A673 (cell line): ENCODE data around the gene DMKN. TPM values are rescaled to one million over a fixed set of nuclear protein-coding genes. Genes with fewer than 3 reads are reported as not detected.
"Not testable (repeated sequence)": the region's sequence is repeated elsewhere in the genome, so short reads cannot be mapped to it uniquely, and the experiment has no call there.

ENCODE experiments used
- BruUV-seq: library from RNA; stranded (reverse); fragments of 400-500 nt; replicated peaks from 2 replicates; lab custom pipeline; 2021; lab: Mats Ljungman, UMichigan
- CTCF ChIA-PET: fragments of 300-600 bp; sonication (Branson Sonifier 250); formaldehyde crosslinking; loops from one replicate; lab custom pipeline; 2022; ENCODE audit warnings: antibody characterized with exemption; lab: Charles Lee
- POLR2A ChIA-PET: fragments of 300-600 bp; sonication (Branson Sonifier 250); formaldehyde crosslinking; loops from one replicate; lab custom pipeline; 2022; ENCODE audit warnings: antibody characterized with exemption; ENCODE audit not compliant: low non-redundant PET; lab: Charles Lee
- DNase-seq: peaks from one replicate; pipeline ENCODE4 v3.0.0-alpha.2; 2015; ENCODE audit warnings: low spot score
- H3K27ac ChIP-seq: fragments of 200-600 bp; sonication (generic); 2 replicates; pipeline ENCODE4 v1.5.1; 2016; ENCODE audit warnings: mixed run types, low read depth, mild to moderate bottlenecking, mixed read lengths, antibody characterized with exemption, low read length; ENCODE audit not compliant: poor library complexity, severe bottlenecking
- H3K27me3 ChIP-seq: fragments of 200-600 bp; sonication (generic); replicated peaks from 2 replicates; pipeline ENCODE4 v1.6.1; 2017; ENCODE audit warnings: mixed run types, low read depth, mild to moderate bottlenecking, mixed read lengths, antibody characterized with exemption, low read length; ENCODE audit not compliant: insufficient read depth, poor library complexity
- H3K36me3 ChIP-seq: fragments of 200-600 bp; sonication (generic); 2 replicates; pipeline ENCODE4 v1.6.1; 2016; ENCODE audit warnings: mixed run types, mild to moderate bottlenecking, mixed read lengths, antibody characterized with exemption, low read length; ENCODE audit not compliant: insufficient read depth, poor library complexity, severe bottlenecking
- H3K4me1 ChIP-seq: fragments of 200-600 bp; sonication (generic); 2 replicates; pipeline ENCODE4 v1.6.1; 2017; ENCODE audit warnings: mixed run types, mild to moderate bottlenecking, mixed read lengths, antibody characterized with exemption, low read length; ENCODE audit not compliant: insufficient read depth, poor library complexity, severe bottlenecking
- H3K4me3 ChIP-seq: fragments of 200-600 bp; sonication (generic); 2 replicates; pipeline ENCODE4 v1.5.1; 2016; ENCODE audit warnings: low read depth, mixed run types, mild to moderate bottlenecking, mixed read lengths, low read length; ENCODE audit not compliant: poor library complexity, severe bottlenecking
- H3K9me3 ChIP-seq: fragments of 200-600 bp; sonication (generic); 2 replicates; pipeline ENCODE4 v1.6.1; 2016; ENCODE audit warnings: mixed run types, low read depth, mild to moderate bottlenecking, mixed read lengths, antibody characterized with exemption, low read length; ENCODE audit not compliant: poor library complexity, severe bottlenecking
- EZH2 ChIP-seq: fragments of 200-600 bp; sonication (generic); IDR thresholded peaks from 2 replicates; pipeline ENCODE4 v1.6.1; 2017; ENCODE audit warnings: borderline replicate concordance, low read depth, mild to moderate bottlenecking, mixed read lengths, antibody characterized with exemption, low read length; ENCODE audit not compliant: poor library complexity, severe bottlenecking
- intact Hi-C: fragments of 100-400 bp; cut with micrococcal nuclease; formaldehyde crosslinking; loops from one replicate; pipeline ENCODE4 v1.10.0; 2022; ENCODE audit not compliant: unreplicated experiment
- total RNA-seq: library from RNA; stranded (reverse); gene quantifications from 2 replicates; pipeline ENCODE4 v1.2.3, GENCODE V29; 2021
- TF ChIP-seq, protein P1 (sequence below): fragments of 300-800, 200-600 bp; sonication (generic); conservative IDR thresholded peaks from 2 replicates; pipeline ENCODE4 v1.5.1; 2017; ENCODE audit warnings: low read depth, mild to moderate bottlenecking, antibody characterized with exemption, low read length, moderate library complexity, mixed read lengths

Gene DMKN
- total RNA-seq, 1 experiment from 2014 or later, result not detected

DNA sequence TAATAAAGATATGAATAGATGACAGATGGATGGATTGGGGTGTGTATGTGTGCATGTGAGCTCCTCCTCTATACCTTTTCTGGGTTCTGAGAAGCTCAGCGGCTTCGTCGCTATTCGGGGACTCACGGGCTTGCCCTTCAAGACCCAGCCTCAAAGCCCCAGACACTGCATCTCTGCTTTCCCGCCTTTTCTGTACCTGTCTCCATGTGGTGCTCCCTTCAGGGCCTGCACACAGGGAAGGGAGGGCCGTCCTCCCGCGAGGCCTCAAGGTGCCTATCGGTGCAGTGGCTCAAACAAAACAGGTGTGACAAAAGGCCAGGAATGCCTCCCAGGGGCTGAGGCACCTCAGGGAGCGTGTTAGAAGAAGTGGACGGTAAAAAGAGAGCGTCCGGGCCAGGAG lies 39.3 kb downstream of the DMKN start:
- no TSS peak for BruUV-seq
- no peak for TF ChIP-seq EZH2
- TF ChIP-seq, protein P1, sequence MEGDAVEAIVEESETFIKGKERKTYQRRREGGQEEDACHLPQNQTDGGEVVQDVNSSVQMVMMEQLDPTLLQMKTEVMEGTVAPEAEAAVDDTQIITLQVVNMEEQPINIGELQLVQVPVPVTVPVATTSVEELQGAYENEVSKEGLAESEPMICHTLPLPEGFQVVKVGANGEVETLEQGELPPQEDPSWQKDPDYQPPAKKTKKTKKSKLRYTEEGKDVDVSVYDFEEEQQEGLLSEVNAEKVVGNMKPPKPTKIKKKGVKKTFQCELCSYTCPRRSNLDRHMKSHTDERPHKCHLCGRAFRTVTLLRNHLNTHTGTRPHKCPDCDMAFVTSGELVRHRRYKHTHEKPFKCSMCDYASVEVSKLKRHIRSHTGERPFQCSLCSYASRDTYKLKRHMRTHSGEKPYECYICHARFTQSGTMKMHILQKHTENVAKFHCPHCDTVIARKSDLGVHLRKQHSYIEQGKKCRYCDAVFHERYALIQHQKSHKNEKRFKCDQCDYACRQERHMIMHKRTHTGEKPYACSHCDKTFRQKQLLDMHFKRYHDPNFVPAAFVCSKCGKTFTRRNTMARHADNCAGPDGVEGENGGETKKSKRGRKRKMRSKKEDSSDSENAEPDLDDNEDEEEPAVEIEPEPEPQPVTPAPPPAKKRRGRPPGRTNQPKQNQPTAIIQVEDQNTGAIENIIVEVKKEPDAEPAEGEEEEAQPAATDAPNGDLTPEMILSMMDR, result no peak

DNA sequence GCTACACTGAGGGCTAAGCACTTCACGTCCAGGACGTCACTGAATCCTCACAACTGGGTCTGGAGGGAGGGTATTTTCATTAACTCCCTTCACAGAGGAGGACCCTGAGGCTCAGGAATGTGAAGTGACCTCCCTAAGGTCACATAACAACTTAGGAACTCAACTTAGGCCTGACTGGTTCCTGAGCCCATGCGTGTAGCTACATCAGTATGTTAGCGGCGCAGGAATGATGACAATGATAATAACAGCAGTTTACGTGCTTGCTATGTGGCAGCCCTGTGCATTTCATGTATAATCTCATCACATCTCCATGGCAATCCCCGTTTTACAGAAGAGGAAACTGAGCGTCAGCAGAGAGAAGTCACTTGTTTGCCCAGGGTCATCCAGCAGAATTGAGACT lies 41.5 kb downstream of the DMKN start:
- no peak for DNase-seq
- H3K36me3 ChIP-seq, result no peaks in the 10 kb centered on the region
- H3K9me3 ChIP-seq, result no peaks in the 10 kb centered on the region
- no peaks in the 10 kb centered on the region for H3K4me1 ChIP-seq
- TF ChIP-seq, protein P1, result no peak
- no peak for TF ChIP-seq EZH2
- no peak overlapping the region for H3K4me3 ChIP-seq
- H3K27ac ChIP-seq, result no peak overlapping the region
- POLR2A ChIA-PET, result no interaction called here
- intact Hi-C loops, result no loop called here
- no peaks in the 10 kb centered on the region for H3K27me3 ChIP-seq
- CTCF ChIA-PET, result no interaction called here
- no TSS peak for BruUV-seq

More for the DNA sequence above, 39.3 kb downstream of the DMKN start:
- intact Hi-C loops, result no loop called here
- no peak for DNase-seq
- Histone ChIP-seq H3K4me3 (no peak overlapping the region), H3K27me3 (no peaks in the 10 kb centered on the region), H3K4me1 (peaks cover 2% of the 10 kb centered on the region), H3K36me3 (no peaks in the 10 kb centered on the region), H3K9me3 (no peaks in the 10 kb centered on the region), H3K27ac (no peak overlapping the region)
- CTCF ChIA-PET, result no interaction called here
- POLR2A ChIA-PET, result no interaction called here

DNA sequence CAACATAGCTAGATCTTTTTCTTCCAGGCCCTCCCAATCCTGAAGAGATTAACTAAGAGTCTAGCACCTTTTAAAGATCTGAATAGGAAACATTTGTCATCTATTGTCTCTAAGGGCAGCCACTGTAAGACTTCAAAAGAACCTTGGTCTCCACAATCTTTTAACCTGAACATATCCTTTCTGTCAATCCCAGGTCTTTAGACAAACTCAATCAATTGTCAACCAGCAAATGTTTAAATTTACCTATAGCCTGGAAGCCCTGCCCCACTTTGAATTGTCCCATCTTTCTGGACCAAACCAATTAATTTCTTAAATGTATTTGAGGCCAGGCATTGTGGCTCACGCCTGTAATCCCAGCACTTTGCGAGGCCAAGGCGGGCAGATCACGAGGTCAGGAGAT lies 42.4 kb downstream of the DMKN start:
- H3K4me3 ChIP-seq, intact Hi-C loops, DNase-seq, H3K36me3 ChIP-seq, H3K27me3 ChIP-seq, BruUV-seq, H3K27ac ChIP-seq, CTCF ChIA-PET, H3K4me1 ChIP-seq, H3K9me3 ChIP-seq, POLR2A ChIA-PET: not testable (repeated sequence)

DNA sequence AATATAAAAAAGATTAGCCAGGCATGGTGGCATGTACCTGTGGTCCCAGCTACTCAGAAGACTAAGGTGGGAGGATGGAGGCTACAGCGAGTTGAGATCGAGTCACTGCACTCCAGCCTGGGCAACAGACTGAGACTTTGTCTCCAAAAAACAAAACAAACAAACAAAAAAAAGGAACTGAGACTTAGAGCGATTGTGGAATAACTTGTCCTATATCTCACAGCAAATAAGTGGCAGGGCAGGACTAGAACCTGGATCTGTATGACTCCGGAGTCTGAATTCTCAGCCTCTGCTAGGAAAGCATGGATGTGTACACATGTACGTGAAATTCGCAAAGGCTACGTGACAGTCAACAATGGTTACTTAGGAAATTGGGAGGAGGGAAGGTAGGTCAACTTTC lies 43.3 kb downstream of the DMKN start:
- BruUV-seq, result no TSS peak
- H3K4me1 ChIP-seq, result no peaks in the 10 kb centered on the region
- DNase-seq, result no peak
- intact Hi-C loops, result no loop called here
- no peaks in the 10 kb centered on the region for H3K36me3 ChIP-seq
- CTCF ChIA-PET, result no interaction called here
- no peaks in the 10 kb centered on the region for H3K9me3 ChIP-seq
- H3K4me3 ChIP-seq, result no peak overlapping the region
- H3K27me3 ChIP-seq, result no peaks in the 10 kb centered on the region
- POLR2A ChIA-PET, result no interaction called here
- H3K27ac ChIP-seq, result no peak overlapping the region
- TF ChIP-seq EZH2, result no peak
- TF ChIP-seq, protein P1, result no peak
